Measurements from ENCODE around the gene ST6GAL2.

The ST6GAL2 gene, protein sequence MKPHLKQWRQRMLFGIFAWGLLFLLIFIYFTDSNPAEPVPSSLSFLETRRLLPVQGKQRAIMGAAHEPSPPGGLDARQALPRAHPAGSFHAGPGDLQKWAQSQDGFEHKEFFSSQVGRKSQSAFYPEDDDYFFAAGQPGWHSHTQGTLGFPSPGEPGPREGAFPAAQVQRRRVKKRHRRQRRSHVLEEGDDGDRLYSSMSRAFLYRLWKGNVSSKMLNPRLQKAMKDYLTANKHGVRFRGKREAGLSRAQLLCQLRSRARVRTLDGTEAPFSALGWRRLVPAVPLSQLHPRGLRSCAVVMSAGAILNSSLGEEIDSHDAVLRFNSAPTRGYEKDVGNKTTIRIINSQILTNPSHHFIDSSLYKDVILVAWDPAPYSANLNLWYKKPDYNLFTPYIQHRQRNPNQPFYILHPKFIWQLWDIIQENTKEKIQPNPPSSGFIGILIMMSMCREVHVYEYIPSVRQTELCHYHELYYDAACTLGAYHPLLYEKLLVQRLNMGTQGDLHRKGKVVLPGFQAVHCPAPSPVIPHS

DNA sequence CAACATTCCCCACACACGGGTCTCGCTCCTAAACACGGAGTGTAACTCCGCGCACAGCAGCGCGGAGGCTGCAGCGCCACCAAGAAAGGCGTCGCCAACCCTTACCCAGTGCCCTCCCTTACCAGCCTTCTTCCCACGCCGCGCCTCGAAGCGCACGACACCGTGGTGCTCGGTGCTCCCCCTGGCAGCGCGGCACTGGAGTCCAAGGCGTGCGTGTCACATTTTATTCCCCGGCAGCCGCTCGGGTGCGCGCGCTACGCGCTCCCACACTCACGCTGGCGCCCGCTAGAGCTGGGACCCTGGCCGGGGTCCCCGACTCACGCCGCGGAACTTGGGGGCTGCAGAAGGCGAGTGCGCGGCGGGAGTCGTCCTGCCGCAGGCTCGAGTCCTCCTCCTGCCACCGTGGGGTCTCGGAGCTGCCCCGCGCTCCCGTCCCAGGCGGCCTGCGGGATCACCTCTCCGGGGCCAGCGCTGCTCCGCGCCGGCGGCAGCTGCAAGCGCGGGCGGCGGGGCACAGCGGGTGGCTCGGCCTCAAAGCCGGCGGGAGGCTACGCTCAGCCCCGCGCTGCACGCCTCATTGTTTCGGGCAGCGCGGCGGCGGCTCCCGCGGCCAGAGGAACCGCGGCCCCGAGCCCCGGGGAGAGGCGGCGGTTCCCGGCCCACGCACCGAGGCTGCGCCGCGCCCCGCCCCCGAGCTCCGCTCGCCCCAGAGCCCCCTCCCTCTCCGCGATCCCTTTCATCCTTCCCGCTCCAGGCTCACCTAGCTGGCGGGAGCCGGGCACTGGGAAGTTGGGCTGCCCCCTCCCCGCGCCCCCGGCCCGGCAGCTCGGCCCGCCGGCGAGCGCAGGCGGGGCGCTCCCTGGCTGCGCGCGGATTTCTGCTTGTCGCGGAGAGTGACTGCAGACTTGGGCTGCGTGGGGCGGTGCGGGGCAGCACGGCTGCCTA is at the start of gene ST6GAL2:
Gene ST6GAL2, minus strand, starts transcription at position 197 of the 945 bp plus-strand sequence. CDS start 42,190 bp downstream, outside the sequence.
- DNase-seq (ENCODE audit: low spot score), result peak; percentile 9

DNA sequence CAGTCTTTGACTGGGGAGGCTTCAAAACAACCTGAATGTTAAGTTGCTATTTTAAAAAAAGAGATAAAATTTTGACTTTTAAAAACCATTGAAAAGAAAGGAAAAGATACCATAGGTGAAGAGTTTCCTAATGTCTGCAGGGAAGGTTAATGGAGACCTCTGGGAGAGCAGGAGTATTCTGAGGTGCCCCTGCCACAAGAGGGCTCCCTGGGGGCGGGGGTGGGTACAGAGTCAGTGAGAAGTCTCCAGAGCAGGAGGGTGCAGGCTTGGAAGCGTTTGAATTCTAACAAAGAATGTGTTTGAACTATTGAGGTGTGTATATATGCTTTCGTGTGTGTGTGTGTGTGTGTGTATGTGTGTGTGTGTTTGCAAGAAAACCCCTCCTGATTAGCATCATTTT is 46.7 kb upstream of the ST6GAL2 start:
- no peak for DNase-seq (ENCODE audit: low spot score)

DNA sequence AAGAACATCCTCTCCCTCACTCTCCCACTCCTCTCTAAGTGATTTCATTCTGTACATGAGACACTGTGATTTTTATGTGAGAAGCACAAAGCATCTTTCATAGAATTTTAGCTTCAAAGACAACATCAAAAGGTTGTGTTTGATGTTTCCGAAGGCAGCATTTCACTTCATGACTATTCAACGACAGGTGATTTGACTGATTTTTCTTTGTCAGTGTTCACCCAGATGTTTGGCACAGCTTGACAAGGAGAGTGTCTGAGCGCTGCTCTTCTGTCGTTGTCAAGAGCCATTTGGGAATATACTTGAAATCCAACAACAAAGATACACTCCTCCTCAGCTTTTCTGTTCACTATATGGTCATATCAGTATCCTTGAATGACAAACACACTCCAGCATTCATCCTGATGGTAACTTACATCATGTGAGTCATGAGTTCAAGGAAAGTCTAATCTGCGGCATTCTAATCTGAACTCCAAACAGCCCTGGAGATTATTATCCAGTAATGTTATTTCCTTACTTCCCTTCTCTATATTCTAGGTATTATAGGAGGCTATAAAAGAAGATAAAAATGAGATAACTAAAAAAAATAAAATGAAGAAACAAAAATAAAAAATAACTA is 45.9 kb upstream of the ST6GAL2 start:
- no peak for DNase-seq (ENCODE audit: low spot score)

DNA sequence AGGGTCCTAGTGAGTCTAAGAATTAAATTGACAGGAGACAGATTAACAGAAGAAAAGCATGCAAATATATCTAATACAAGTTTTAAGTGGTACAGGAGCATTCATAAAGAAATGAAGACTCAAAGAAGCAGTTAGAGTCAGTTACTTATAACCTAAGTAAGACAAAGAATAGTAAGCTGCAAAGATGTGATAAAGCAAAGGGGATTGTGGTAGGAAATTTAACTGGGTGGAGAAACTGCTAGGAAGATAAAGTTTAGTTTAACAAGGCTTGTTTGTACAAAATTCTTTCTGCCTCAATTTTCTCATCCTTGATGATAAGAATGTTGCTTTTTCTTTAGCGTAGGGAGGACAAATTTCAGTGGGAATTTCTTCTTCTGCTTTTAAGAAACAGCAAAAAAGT is 35.5 kb upstream of the ST6GAL2 start:
- DNase-seq (ENCODE audit: low spot score), result no peak

DNA sequence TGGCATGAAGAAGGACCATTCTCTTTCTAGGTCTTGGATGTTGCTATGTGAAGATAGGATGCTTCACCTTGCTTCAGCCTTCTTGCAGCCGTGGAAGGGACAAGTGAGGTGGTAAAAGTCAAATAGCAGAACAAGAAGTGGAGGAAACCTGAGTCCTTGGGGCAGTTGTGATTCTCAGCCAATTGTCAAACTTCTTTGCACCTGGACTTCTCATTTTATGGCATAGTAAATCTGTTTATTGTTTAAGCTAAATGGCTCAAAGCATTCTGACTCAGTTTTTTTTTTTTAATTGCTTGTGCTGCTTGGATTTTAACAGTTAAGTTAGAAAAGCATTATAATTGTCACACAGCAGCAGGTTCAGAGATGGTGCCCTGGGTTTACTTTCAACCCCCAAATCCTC is 33.0 kb upstream of the ST6GAL2 start:
- DNase-seq (ENCODE audit: low spot score), result no peak

DNA sequence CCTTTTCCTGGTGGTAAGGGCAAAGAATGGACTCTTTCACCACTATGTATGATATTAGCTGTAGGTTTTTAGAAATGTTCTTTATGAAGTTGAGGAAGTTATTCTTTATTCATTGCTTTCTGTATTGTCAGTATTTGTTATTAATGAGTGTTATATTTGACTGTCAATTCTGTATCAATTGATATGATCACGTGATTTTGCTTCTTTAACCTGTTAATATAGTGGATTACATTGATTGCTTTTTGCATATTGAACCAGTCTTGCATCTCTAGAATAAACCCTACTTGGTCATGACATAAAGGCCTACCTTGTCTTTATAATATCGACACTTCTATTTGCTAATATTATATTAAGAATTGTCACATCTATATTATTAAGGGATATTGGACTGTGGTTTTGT is 18.3 kb upstream of the ST6GAL2 start:
- no peak for DNase-seq (ENCODE audit: low spot score)

DNA sequence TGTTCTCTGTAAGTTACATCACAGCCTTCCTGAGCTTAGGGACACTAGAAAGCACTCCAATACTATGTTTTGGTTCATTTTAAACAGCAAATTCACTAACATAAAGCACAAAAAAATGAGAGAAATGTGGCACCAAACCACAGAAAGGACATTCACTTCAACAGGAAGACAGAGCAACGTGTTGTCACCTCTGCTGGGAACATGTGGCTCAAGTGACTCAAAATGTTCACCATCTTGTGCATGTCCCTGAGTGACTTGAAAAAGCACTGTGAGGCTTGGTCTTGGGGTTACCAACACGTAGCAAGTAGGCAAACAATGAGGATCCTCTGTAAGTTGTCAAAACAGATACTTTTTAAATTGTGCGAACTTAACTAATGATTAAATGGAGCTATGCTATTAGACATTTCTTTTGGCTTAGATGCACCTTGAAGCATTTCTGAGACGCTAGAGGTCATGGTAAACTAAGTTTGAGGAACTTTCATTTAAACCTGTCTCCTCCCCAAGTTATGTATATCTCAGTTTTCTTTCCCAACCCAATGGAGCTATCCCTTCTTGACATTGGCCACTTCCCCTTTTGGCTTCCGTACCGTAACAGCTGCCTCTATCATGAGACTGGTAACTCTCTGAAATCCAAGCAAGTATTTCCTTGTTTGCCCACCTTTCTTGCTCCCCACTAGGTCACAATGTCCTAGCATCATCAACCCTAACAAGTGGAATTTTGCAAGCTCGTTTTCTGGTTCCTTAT is 14.0 kb upstream of the ST6GAL2 start:
- no peak for DNase-seq (ENCODE audit: low spot score)

DNA sequence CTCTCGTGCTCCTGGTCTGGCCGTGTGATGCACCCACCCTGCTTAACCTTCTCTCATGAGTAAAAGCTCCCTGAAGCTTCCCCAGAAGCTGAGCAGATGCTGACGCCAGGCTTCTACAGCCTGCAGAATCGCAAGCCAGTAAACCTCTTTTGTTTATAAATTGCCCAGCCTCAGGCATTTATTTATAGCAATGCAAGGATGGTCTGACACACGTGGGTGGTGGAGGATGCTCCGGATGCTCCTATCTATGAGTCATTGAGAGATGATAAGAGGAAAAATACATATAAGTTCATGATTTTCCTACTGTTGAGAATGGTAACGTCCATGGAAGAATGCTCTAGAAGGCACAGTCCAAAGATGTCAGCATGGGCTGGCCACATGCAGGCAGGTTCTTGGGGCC is 8.6 kb upstream of the ST6GAL2 start:
- no peak for DNase-seq (ENCODE audit: low spot score)

DNA sequence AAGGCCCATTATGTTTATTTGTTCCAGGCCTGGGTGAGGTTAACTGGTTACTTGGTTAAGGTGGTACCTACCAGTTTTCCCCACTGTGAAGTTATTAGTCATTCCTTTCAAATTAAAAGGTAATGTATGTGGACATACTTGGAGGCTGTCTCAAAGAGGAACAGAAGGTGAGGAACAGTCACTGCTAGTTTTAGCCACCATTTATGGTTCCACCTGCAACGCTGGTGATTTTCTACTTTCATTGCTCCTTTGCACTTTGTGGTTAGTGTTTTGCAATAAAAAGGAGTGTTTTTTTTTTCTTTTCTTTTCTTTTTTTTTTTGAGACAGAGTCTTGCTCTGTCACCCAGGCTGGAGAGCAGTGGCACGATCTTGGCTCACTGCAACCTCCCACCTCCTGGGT is 6.1 kb upstream of the ST6GAL2 start:
- no peak for DNase-seq (ENCODE audit: low spot score)

DNA sequence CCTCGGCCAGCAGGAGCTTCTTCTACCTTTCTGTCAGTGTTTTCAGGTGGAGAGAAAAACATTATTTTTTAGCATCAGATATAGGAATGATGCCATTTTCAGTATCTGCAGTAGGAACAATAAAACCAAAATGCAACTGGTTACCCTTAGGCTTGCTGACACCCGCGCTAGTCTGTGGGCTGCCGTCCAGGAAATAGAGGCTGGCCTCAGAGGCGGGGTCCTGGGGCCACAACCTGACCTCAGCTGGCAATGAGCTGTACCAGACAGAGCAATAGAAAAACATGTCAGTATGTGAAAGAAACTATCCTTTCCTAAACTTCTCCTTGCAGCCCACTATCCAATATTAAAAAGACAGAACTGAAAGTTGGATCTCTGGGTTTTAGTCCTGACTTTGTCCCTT is 4.6 kb upstream of the ST6GAL2 start:
- DNase-seq (ENCODE audit: low spot score), result no peak

DNA sequence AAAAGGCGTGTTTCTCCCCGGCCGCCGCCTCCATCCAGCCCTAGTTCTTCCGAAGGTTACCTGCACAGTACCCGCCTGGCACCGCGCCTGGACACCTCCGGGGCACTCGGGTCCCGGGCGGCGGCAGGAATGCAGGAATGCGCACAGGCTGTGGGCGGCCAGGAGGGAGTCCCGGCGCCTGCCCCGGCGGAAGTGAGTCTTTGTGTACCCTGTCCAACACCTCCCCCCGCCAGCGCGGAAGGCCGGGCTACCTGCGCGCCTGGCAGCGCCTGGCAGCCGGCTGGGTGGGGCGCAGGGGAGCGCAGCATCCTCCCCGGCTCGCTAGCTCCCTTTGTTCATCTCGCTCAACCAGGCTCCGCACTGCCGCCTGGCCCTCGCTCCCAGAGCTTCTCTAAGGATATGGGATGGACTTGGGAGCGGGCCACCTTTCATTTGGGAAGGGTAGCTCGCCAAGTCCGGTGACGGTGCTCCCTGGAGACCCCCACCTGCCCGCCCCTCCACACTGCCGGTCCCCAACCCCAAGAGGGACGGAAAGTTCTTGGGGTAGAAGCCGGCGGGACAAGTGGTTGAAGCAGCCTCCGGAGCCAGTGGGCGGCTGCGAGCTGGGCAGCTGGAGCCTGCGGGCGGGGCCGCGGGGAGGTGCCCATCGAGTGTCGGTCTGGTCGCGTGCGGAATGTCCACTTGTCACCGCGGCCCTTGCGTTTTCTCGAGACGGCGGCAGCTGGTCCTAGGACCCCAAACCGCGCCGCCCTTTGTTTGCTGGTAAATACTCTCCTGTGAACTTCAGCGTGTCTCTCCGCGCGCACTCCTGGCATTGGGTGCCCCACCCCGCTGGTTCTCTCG is 1.2 kb upstream of the ST6GAL2 start:
- peak; percentile 51 for DNase-seq (ENCODE audit: low spot score)

DNA sequence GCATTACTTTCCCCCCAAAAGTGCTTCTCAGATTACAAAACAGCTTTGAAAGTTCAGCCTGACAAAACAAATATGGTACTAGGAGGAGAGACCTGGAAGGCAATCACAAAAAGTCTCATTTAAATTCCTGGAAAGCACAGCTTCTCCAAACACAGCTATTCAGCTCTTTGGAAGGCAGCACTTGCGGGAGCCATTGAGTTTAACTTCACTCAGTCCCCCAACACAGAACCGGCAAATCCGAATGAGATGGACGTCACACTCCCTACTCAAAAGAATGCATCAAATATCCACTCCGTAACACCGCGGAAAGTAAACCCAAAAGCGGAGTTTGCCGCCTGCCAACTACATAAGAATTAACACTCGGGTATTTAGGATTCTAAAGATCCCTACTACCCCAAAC is 638 bp downstream of the ST6GAL2 start:
- DNase-seq (ENCODE audit: low spot score), result no peak

DNA sequence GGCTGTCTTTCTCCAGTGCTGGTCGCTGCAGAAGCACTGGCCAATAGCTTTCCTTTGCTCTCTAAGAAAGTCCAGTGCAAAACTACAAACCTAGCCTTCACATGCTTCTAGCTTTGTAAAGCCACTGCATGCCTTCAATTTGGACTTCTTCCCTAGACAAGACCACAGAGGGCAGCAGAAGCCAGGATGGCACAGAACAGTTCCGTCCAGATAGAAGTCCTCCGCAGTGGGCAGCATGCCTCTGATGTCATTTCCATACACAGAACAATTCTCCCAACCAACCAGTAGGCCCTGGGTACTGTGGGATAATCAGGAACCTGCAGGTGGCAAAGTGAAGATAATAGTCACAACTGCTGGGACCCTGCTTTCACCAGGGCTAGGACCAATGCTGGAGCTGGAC is 3.3 kb downstream of the ST6GAL2 start:
- no peak for DNase-seq (ENCODE audit: low spot score)

DNA sequence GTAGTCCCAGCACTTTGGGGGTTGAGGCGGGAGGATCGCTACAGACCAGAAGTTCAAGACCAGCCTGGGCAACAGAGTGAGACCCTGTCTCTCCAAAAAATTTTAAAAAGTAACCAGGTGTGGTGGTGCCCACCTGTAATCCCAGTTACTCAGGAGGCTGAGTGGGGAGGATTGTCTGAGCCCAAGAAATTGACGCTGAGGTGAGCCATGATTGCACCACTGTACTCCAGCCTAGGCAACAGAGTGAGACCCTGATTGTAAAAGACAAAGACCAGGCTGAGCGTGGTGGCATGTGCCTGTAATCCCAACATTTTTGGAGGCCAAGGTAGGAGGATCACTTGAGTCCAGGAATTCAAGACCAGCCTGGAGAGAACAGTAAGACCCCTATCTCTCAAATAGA is 7.8 kb downstream of the ST6GAL2 start:
- DNase-seq (ENCODE audit: low spot score), result no peak

DNA sequence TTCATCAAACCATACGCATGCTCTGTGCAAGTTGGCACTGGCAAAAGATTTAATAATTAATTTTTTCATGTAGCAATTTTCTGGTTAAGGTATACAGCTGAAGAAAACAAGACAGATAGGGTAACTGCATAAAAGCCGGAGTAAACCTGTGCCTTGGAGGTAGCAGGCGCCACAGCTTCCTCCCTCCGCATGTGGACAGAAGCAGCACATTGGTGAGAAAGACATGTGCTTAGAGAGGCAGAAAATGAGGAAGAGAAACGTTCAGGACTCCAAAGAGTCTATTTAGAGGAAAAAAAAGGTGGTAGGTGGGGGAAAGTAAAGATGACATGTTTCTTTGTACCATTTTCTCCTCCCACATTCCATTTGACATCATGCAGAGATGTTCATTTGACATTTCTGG is 9.3 kb downstream of the ST6GAL2 start:
- DNase-seq (ENCODE audit: low spot score), result no peak

DNA sequence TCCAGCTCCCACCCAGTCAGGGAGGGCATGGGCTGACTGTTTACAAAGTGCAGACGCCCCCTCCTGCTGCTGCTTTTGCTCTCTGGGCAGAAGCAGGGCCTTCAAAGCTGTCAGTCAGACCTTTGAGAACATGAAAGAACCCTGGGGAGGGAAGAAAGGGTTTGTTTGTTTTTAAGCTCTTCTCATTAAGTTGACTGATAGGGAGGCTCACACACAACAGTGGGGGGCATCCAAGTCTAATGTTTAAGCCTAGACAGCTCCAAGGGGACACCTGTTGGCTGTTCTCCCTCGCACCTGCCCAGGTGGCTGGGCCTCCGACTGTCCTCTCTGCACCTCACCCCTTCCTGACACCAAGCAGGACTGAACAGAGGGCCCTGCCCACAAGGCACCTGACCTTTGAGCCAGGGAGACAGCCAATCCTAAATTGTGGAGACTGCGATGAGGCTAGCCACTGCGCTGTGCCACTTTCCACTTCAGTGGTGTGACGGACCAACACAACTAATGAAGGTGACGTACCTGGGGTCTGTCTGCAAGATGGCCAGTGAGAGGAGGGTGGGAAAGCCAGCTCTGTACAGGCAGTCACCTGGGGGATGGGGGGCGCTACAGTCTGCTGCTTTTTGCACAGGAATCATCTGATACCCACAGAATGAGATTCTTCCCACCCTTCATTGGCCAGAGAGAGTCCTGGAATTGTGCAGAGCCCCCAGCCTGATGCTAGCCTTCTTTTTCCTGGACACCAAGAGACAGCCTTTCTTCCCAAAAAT is 16.3 kb downstream of the ST6GAL2 start:
- no peak for DNase-seq (ENCODE audit: low spot score)

DNA sequence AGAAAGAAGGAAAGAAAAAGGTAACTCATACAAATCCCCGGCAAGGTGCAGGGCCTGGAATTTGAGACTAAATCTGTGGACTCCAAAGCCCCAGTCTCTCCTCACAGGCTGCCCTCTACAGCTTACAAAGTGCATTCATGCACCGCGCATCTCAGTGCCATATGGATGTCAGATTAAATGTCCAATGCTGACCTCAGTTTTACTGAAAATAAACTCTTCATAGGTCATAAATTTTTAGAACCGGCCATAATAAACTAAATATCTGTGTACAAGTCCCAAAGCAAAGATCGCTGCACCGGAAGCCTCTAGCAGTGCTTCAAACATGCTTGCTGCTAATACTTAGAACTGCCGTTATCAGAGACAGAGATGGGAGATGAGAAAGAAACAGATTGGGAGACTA is 17.7 kb downstream of the ST6GAL2 start:
- no peak for DNase-seq (ENCODE audit: low spot score)

DNA sequence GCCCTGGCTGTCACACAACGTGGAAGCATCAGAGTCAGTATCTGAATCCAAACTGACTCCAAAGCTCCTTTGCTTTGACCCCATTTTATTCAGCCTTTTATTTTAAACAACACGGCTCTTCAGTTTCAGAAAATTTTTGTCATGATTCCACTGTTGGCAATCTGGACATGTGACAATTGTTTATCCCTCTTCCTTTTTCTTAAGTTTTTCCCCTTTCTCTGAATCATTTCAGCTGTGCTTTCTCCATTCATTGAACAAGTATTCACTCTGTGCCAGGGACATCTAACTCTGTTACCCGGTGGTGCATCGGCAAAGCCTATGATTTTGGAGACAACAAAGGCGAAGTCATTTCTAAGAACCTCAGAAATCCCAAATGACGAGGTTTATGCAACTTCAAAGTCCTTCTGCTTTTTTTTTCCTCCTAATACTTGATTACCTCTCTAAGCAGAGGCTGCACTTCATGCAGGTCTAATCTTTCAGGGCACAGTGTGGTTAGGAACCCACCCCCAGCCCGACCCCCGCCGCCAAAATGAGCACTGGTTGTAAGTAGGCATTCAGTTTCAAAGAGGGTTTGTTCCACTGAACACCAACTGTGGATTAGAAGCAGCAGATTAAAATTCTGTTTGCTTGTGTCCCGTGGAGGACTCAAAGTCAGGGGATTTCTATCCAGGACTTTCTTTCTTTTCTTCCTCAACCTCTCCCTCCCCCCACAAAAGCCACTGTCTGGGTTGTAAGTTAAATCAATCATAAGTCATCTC is 18.6 kb downstream of the ST6GAL2 start:
- DNase-seq (ENCODE audit: low spot score), result no peak

DNA sequence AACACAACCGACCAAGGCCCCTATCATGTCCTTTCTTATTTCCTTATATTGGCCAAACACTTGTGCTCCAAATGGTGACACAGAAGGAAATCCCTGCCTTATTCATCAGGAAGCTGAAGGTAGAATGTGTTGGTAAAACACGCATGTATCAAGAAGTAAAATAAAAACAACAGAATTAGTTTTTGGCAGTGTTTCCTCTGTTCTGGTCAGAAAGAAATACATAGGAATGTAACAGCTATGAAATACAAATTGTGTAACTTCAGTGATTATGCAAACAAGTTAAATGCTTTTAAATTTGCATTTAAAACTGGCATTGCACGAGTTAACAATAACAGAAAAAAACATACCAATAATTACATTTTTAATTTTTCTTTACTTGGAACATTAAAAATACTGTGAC is 19.3 kb downstream of the ST6GAL2 start:
- DNase-seq (ENCODE audit: low spot score), result no peak

Measured in LoVo (cell line).